ENCODE measurements around the gene NCOA1.

Gene NCOA1

GRCh38 chr2:24490690-24491541 is at the start of gene NCOA1:
TSS of gene NCOA1 (plus strand) at chr2:24491254. CDS start at chr2:24658678, 167,424 bp downstream.
- DNase-seq (ENCODE audit: insufficient read length, low spot score) (peak; percentile 66), FAIRE-seq (no peak)
- TF ChIP-seq CTCF (IDR thresholded peaks at IDR 0.05; ENCODE audit: insufficient read depth, missing control alignments): no peak

- no peak for FAIRE-seq
- no peak for TF ChIP-seq CTCF (IDR thresholded peaks at IDR 0.05; ENCODE audit: insufficient read depth, missing control alignments)
These were observed 42.3 kb upstream of the NCOA1 start for GRCh38 chr2:24448797-24449196.

DNA sequence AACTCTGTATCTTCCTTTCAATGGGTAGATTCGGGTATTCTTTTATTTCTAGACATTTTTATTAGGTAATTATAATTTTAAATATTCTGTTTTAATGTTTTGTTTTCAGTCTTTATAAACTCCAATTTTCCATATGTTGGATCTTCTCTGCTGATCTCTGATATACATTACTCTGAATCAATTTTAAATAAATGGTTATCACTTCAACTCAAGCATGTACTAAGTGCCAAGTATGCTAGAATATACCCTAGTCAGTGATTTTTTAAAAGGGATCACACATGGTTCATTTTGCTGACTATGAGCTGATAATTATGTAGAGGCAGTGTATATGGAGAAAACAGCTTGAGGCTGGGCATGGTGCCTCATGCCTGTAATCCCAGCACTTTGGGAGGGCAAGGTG is 41.7 kb upstream of the NCOA1 start:
- no peak for DNase-seq (ENCODE audit: insufficient read length, low spot score)
- no peak for FAIRE-seq

More at GRCh38 chr2:24448797-24449196, 42.3 kb upstream of the NCOA1 start:
- no peak for DNase-seq (ENCODE audit: insufficient read length, low spot score)

DNA sequence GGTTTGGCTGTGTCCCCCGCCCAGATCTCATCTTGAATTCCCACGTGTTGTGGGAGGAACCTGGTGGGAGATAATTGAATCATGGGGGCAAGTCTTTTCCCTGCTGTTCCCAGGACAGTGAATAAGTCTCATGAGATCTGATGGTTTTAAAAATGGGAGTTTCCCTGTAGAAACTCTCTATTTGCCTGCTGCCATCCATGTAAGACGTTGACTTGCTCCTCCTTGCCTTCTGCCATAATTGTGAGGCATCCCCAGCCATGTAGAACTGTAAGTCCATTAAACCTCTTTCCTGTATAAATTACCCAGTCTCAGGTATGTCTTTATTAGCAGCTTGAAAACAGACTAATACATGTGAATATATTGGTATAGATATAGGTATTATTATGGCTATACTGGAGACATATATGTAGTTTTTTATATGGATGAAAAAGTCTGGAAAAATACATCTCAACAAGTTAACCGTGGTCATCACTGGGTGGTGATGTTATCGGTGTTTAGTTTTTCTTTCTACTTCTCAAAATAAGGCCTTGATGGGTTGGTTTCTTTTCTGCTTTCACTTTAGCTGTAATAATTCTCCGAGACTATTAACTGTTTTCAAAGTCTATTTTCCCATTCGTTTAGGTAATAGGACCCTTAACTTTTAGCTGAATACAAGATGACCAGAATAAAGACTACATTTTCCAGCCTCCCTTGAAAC is 39.1 kb upstream of the NCOA1 start:
- DNase-seq (ENCODE audit: insufficient read length, low spot score) (no peak), FAIRE-seq (no peak)
- no peak for TF ChIP-seq CTCF (IDR thresholded peaks at IDR 0.05; ENCODE audit: insufficient read depth, missing control alignments)

More for the DNA sequence above, 41.7 kb upstream of the NCOA1 start:
- TF ChIP-seq CTCF (IDR thresholded peaks at IDR 0.05; ENCODE audit: insufficient read depth, missing control alignments): no peak

DNA sequence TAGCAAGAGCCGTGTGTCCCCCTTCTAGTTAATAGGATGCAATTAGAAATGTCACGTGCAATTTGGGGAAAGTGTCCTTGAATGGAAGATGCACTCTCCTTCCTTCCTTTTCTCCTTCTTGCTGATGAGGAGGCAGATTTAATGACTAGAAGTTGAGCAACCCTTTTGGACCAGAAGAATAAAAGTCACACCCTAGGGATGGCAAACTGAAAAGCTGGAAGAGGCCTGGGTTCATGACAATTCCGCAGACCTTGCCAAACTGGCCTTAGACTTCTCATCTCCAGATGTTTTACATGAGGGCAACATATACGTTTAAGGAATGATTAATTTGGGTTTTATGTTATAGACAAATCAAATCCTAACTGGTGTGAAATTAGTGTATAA is 38.6 kb upstream of the NCOA1 start:
- DNase-seq (ENCODE audit: insufficient read length, low spot score): no peak
- no peak for FAIRE-seq

GRCh38 chr2:24453379-24454073 is 37.5 kb upstream of the NCOA1 start:
- no peak for TF ChIP-seq CTCF (IDR thresholded peaks at IDR 0.05; ENCODE audit: insufficient read depth, missing control alignments)

More for the DNA sequence above, 38.6 kb upstream of the NCOA1 start:
- no peak for TF ChIP-seq CTCF (IDR thresholded peaks at IDR 0.05; ENCODE audit: insufficient read depth, missing control alignments)

More at GRCh38 chr2:24453379-24454073, 37.5 kb upstream of the NCOA1 start:
- DNase-seq (ENCODE audit: insufficient read length, low spot score) (no peak), FAIRE-seq (peak; percentile 6)

All from D721Med (cell line).